Measurements from ENCODE around the gene VPS8.

DNA sequence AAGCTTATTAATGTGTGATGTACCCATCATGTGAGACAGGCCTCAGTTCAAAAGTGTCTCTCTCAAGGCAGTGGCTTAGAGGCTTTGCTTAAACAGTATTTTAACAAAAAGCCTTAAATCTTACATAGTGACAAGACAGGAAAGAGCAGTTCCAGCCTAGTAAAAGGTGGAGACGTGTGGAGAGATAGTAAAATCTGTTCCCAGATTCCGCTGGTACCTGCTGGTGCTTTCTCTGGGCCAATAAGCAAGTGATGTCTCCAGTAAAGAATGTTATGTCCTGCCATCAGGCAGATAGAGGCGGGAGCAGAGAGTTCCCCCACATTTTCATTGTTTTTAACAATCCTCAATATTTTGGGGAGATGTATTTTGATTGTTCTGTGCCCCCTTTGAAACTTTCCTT lies 135.0 kb downstream of the VPS8 start:
- TF ChIP-seq STAG1 (CRISPR knock-in tag; IDR thresholded peaks at IDR 0.05) = no peak
- TF ChIP-seq POLR2AphosphoS5 (IDR thresholded peaks at IDR 0.05; ENCODE audit: low read depth, low read length) = no peak
- no peak for TF ChIP-seq ZNF75D (CRISPR knock-in tag; IDR thresholded peaks at IDR 0.05; ENCODE audit: borderline replicate concordance)
- TF ChIP-seq, protein P1, sequence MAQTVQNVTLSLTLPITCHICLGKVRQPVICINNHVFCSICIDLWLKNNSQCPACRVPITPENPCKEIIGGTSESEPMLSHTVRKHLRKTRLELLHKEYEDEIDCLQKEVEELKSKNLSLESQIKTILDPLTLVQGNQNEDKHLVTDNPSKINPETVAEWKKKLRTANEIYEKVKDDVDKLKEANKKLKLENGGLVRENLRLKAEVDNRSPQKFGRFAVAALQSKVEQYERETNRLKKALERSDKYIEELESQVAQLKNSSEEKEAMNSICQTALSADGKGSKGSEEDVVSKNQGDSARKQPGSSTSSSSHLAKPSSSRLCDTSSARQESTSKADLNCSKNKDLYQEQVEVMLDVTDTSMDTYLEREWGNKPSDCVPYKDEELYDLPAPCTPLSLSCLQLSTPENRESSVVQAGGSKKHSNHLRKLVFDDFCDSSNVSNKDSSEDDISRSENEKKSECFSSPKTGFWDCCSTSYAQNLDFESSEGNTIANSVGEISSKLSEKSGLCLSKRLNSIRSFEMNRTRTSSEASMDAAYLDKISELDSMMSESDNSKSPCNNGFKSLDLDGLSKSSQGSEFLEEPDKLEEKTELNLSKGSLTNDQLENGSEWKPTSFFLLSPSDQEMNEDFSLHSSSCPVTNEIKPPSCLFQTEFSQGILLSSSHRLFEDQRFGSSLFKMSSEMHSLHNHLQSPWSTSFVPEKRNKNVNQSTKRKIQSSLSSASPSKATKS (CRISPR knock-in tag; IDR thresholded peaks at IDR 0.05) = no peak
- no peak for TF ChIP-seq EZH2 (conservative IDR thresholded peaks at IDR 0.05; ENCODE audit: low read depth, low read length)
- TF ChIP-seq ATRX (CRISPR knock-in tag; IDR thresholded peaks at IDR 0.05; ENCODE audit: borderline replicate concordance) = no peak
- no peak for TF ChIP-seq KDM5A (IDR thresholded peaks at IDR 0.05; ENCODE audit: borderline replicate concordance, low read length)
- TF ChIP-seq, protein P2, sequence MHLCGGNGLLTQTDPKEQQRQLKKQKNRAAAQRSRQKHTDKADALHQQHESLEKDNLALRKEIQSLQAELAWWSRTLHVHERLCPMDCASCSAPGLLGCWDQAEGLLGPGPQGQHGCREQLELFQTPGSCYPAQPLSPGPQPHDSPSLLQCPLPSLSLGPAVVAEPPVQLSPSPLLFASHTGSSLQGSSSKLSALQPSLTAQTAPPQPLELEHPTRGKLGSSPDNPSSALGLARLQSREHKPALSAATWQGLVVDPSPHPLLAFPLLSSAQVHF (CRISPR knock-in tag; IDR thresholded peaks at IDR 0.05) = no peak
- TF ChIP-seq IRF2 (CRISPR knock-in tag; IDR thresholded peaks at IDR 0.05) = no peak
- no peak for TF ChIP-seq TBP (CRISPR knock-in tag; IDR thresholded peaks at IDR 0.05)
- no peak for TF ChIP-seq YY1 (IDR thresholded peaks at IDR 0.05; ENCODE audit: insufficient read depth, insufficient replicate concordance, low read depth, low read length)
- TF ChIP-seq, protein P3, sequence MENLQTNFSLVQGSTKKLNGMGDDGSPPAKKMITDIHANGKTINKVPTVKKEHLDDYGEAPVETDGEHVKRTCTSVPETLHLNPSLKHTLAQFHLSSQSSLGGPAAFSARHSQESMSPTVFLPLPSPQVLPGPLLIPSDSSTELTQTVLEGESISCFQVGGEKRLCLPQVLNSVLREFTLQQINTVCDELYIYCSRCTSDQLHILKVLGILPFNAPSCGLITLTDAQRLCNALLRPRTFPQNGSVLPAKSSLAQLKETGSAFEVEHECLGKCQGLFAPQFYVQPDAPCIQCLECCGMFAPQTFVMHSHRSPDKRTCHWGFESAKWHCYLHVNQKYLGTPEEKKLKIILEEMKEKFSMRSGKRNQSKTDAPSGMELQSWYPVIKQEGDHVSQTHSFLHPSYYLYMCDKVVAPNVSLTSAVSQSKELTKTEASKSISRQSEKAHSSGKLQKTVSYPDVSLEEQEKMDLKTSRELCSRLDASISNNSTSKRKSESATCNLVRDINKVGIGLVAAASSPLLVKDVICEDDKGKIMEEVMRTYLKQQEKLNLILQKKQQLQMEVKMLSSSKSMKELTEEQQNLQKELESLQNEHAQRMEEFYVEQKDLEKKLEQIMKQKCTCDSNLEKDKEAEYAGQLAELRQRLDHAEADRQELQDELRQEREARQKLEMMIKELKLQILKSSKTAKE (CRISPR knock-in tag; IDR thresholded peaks at IDR 0.05; ENCODE audit: borderline replicate concordance) = no peak
- TF ChIP-seq, protein P4, sequence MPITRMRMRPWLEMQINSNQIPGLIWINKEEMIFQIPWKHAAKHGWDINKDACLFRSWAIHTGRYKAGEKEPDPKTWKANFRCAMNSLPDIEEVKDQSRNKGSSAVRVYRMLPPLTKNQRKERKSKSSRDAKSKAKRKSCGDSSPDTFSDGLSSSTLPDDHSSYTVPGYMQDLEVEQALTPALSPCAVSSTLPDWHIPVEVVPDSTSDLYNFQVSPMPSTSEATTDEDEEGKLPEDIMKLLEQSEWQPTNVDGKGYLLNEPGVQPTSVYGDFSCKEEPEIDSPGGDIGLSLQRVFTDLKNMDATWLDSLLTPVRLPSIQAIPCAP (CRISPR knock-in tag; IDR thresholded peaks at IDR 0.05; ENCODE audit: low read depth) = no peak

Measured in HepG2 (cell line).